Spleen (tissue), 11 donors: ENCODE results near the gene CHKB. TPM values are rescaled to one million over a fixed set of nuclear protein-coding genes. Genes with fewer than 3 reads are reported as not detected.

Source experiments
- DNase-seq: peaks from one replicate; pipeline ENCODE4 v3.0.0-alpha.2; 2020
- H3K27ac ChIP-seq, 8 donors: fragments of 200-600 bp; sonication (generic) in 7 of 8; 1 replicate in 4 of 8; 2 replicates in 4 of 8; pipeline versions ENCODE4 v1.5.0 to v1.8.0; 2016 to 2021; ENCODE audit warnings: inconsistent platforms in 4 of 8, mild to moderate bottlenecking in 4 of 8, moderate library complexity in 1 of 8
- H3K27me3 ChIP-seq, 7 donors: fragments of 200-600 bp; sonication (generic) in 6 of 7; replicated peaks in 1 of 7; 1 replicate in 4 of 7; 2 replicates in 3 of 7; pipeline versions ENCODE4 v1.5.0 to v1.8.0; 2016 to 2021; ENCODE audit warnings: inconsistent platforms in 3 of 7, mild to moderate bottlenecking in 1 of 7
- H3K36me3 ChIP-seq, 6 donors: fragments of 200-600 bp; sonication (generic) in 5 of 6; 1 replicate in 4 of 6; 2 replicates in 2 of 6; pipeline versions ENCODE4 v1.5.0 to v1.8.0; 2016 to 2021; ENCODE audit warnings: inconsistent platforms in 2 of 6
- H3K4me1 ChIP-seq, 6 donors: fragments of 200-600 bp; sonication (generic) in 5 of 6; 1 replicate in 3 of 6; 2 replicates in 3 of 6; pipeline versions ENCODE4 v1.5.0 to v1.8.0; 2016 to 2021; ENCODE audit warnings: inconsistent platforms in 3 of 6
- H3K4me3 ChIP-seq, 8 donors: fragments of 200-600 bp; sonication (generic) in 7 of 8; 1 replicate in 4 of 8; 2 replicates in 4 of 8; pipeline versions ENCODE4 v1.5.0 to v1.8.0; 2016 to 2021; ENCODE audit warnings: inconsistent platforms in 4 of 8, mild to moderate bottlenecking in 4 of 8, moderate library complexity in 2 of 8
- H3K9me3 ChIP-seq, 8 donors: fragments of 200-600 bp; sonication (generic) in 7 of 8; 1 replicate in 4 of 8; 2 replicates in 4 of 8; pipeline versions ENCODE4 v1.5.0 to v1.8.0; 2016 to 2021; ENCODE audit warnings: inconsistent platforms in 4 of 8
- POLR2A ChIP-seq, 3 donors: fragments of 450-650 bp; IDR thresholded peaks; one replicate each; pipeline ENCODE4 v1.5.1; 2017; ENCODE audit warnings: antibody characterized with exemption in 3 of 3, mild to moderate bottlenecking in 1 of 3
- POLR2AphosphoS5 ChIP-seq, 3 donors: sonication (generic); formaldehyde crosslinking; IDR thresholded peaks; one replicate each; pipeline ENCODE4 v1.5.1; 2017; ENCODE audit warnings: antibody characterized with exemption in 3 of 3
- WGBS, 5 donors: extraction: QIAGEN DNeasy Blood & Tissue Kit in 3 of 5; methylation state at CpG; one replicate each; pipeline versions ENCODE4 v1.1.5 to v1.1.7; 2013 to 2018; 5-methylcytosine and 5-hydroxymethylcytosine counted together
- intact Hi-C: fragments of 100-400 bp; cut with DNase I; formaldehyde crosslinking; loops from one replicate; pipeline ENCODE4 v1.15.0; 2023; ENCODE audit warnings: low total_unique reads
- polyA plus RNA-seq, 3 donors: library from polyadenylated mRNA; stranded (reverse); fragments of 200-250 nt; gene quantifications; one replicate each; pipeline ENCODE4 v1.2.1, GENCODE V29; 2013
- total RNA-seq, 7 donors: library from RNA; depleted of rRNA in 3 of 7; stranded (reverse); fragments of >200 nt in 3 of 7; fragmentation: NEBNext Ultra II Directional in 4 of 7; extraction: Animal tissue kit (Norgen Biotek cat#: 25700) in 4 of 7; gene quantifications; one replicate each; pipeline versions ENCODE4 v1.1.0 to v1.2.1, GENCODE V29; 2016 to 2021
- TF ChIP-seq, protein P1 (sequence below), 11 experiments: fragments of 200-600 bp in 7 of 11; fragments of 450-650 bp in 4 of 11; sonication (generic) in 4 of 11; IDR thresholded peaks in 8 of 11; conservative IDR thresholded peaks in 3 of 11; 1 replicate in 7 of 11; 2 replicates in 4 of 11; pipeline versions ENCODE4 v1.4.0 to v1.8.0; 2016 to 2021; ENCODE audit warnings: antibody characterized with exemption in 11 of 11, inconsistent platforms in 4 of 11, mild to moderate bottlenecking in 1 of 11
- donor health status: healthy with polysubstance abuse.
- donor health status: DM: no; HTN: no; CAD: no; lungs with moderate emphysema.
- donor health status: DM: no; HTN: no; CAD: no.
- donor health status: Bipolar disorder and iron deficiency.
- donor health status: healthy.
- donor health status: DM: no; HTN: no; CAD: no.
- donor health status: DM: yes; HTN: yes; CAD: no.

CHKB gene
- total and polyA plus RNA-seq, 10 donors, result 94.4 to 502 (median 129) TPM

DNA sequence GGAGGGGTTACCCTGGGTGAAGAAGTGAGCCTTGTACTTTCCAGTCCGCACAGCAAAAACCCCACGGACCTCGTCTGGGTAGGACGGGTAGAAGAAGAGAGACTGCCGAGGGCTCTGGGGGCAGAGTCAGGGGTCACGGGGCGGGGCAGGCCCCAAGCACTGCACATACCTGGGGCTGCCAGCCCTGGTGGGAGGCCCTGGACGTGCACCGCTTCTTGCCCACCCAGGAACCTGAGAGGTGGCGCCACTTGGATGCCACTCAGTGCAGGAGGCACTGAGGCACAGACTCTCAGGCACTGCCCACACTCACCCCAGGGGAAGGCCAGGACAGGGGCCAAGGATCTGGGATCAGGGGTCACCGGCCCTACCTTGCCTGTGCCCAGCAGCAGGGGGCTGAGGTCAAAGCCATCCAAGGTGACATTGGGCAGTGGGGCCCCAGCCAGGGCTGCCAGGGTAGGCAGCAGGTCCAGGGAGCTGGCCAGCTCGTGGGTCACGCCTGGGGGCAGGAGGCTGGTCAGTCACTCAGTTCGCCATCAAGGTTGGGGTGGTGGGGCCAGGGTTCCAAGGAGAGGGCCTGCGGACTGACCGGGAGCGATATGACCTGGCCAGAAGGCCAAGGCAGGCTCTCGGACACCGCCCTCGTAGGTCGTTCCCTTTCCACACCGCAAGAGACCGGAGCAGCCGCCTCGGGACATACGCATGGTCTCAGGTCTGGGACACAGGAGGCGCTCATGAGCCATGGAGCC, 43.1 kb upstream of the CHKB start:
- H3K36me3 ChIP-seq, result peaks cover 0 to 28% (median 15%) of the 10 kb centered on the region in 6 donors
- peak; percentile 80 for DNase-seq
- TF ChIP-seq POLR2AphosphoS5 (IDR thresholded peaks at IDR 0.05) (peak in 2 of 3 donors; percentile 32 to 38), POLR2A (IDR thresholded peaks at IDR 0.05) (no peak)
- TF ChIP-seq, protein P1, sequence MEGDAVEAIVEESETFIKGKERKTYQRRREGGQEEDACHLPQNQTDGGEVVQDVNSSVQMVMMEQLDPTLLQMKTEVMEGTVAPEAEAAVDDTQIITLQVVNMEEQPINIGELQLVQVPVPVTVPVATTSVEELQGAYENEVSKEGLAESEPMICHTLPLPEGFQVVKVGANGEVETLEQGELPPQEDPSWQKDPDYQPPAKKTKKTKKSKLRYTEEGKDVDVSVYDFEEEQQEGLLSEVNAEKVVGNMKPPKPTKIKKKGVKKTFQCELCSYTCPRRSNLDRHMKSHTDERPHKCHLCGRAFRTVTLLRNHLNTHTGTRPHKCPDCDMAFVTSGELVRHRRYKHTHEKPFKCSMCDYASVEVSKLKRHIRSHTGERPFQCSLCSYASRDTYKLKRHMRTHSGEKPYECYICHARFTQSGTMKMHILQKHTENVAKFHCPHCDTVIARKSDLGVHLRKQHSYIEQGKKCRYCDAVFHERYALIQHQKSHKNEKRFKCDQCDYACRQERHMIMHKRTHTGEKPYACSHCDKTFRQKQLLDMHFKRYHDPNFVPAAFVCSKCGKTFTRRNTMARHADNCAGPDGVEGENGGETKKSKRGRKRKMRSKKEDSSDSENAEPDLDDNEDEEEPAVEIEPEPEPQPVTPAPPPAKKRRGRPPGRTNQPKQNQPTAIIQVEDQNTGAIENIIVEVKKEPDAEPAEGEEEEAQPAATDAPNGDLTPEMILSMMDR (IDR thresholded peaks at IDR 0.05 in 8 of 11, conservative IDR thresholded peaks at IDR 0.05 in 3 of 11), result peak in 5 of 11 experiments; percentile 14 to 32 (median 29)
- H3K27ac ChIP-seq, result peak overlapping the region in 1 of 8 donors; percentile 92
- H3K4me3 ChIP-seq, result no peak overlapping the region
- H3K27me3 ChIP-seq, result no peaks in the 10 kb centered on the region
- 71 to 90% (median 85%) methylated on average over 24 to 27 of the region's 27 CpGs for WGBS, 5 donors
- H3K9me3 ChIP-seq, result no peaks in the 10 kb centered on the region
- H3K4me1 ChIP-seq, result peaks cover 24 to 74% (median 52%) of the 10 kb centered on the region in 6 donors
- intact Hi-C loops, result no loop called here

DNA sequence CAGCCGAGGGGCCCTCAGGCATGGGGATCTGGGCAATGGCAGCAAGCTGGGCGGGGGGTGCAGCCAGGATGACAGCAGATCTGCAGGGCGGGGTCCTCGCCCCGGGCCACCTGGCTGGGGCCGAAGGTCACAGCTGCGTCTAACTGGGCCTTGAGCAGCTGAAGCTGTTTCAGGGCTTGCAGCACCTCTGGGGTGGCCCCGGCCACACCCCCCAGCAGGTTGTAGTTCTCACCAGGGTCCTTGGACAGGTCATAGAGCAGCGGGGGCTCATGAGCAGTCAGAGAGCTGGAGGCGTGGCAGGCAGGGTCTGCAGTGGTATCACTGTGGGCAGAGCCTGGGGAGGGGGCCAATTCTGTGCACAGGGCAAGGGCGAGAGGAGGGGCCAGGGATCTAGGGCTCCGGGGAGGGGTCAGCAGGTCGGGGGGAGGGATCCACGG, 42.5 kb upstream of the CHKB start:
- 85 to 92% (median 88%) methylated on average over 8 to 14 of the region's 14 CpGs for WGBS, 5 donors

DNA sequence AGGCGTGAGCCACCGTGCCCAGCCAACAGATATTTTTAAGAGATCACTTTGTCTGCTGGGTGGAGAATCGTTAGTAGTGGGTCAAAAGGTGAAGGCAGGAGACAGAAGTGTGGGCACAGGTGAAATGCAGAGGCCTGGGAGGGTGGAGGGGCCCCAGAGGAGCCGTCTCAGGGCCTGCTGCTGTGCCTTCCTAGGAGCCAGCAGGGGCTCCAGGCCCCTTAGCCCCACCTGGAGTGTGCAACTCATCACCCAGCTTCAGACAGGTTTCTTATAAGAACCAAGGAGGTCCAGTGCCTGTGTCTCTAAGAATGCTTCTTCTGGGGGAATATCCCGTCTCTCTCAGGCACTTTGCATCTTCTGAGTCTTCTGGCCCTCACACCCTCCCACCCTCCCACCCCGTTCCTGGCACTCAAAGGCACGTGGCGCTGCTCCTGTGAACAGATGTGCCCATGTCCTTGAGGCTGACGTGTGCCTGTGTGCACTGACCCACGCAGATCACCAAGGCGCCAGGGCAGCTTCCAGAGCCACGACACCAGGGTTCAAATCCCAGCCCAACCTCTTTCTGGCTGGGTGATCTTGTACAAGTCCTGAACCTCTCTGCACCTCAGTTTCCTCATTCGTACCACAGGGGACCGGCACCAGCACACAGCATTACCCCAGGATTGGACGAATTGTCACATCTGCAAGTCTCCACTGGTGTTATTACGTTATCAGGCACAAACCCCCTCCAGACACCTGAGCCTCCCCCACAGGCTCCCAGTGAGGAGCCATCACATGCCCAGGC, 41.9 kb upstream of the CHKB start:
- no peaks in the 10 kb centered on the region for H3K27me3 ChIP-seq
- no peak overlapping the region for H3K4me3 ChIP-seq
- H3K9me3 ChIP-seq, result no peaks in the 10 kb centered on the region
- intact Hi-C loops, result no loop called here
- H3K36me3 ChIP-seq, result peaks cover 0 to 28% (median 15%) of the 10 kb centered on the region in 6 donors
- H3K4me1 ChIP-seq, result peaks cover 32 to 76% (median 57%) of the 10 kb centered on the region in 6 donors
- TF ChIP-seq POLR2AphosphoS5 (IDR thresholded peaks at IDR 0.05) (no peak), POLR2A (IDR thresholded peaks at IDR 0.05) (no peak)
- TF ChIP-seq, protein P1 (IDR thresholded peaks at IDR 0.05 in 8 of 11, conservative IDR thresholded peaks at IDR 0.05 in 3 of 11), result no peak
- WGBS, 5 donors, result 77 to 94% (median 84%) methylated on average over 15 to 16 of the region's 16 CpGs
- H3K27ac ChIP-seq, result no peak overlapping the region
- DNase-seq, result peak; percentile 71

More for the DNA sequence above, 42.5 kb upstream of the CHKB start:
- DNase-seq, result peak; percentile 78
- intact Hi-C loops, result no loop called here
- Histone ChIP-seq H3K9me3 (no peaks in the 10 kb centered on the region), H3K36me3 (peaks cover 0 to 28% (median 15%) of the 10 kb centered on the region in 6 donors), H3K4me3 (no peak overlapping the region), H3K27me3 (no peaks in the 10 kb centered on the region), H3K27ac (no peak overlapping the region), H3K4me1 (peaks cover 30 to 76% (median 55%) of the 10 kb centered on the region in 6 donors)
- TF ChIP-seq, protein P1 (IDR thresholded peaks at IDR 0.05 in 8 of 11, conservative IDR thresholded peaks at IDR 0.05 in 3 of 11), result no peak
- TF ChIP-seq POLR2A (IDR thresholded peaks at IDR 0.05) (no peak), POLR2AphosphoS5 (IDR thresholded peaks at IDR 0.05) (no peak)
